ENCODE data around the gene ARHGEF9.

The ARHGEF9 gene

GRCh38 chrX:63768760-63769159, 16.3 kb downstream of the ARHGEF9 start:
- Histone ChIP-seq H3K4me1 (ENCODE audit: control insufficient read depth, insufficient read depth, low read length) (no peaks in the 10 kb centered on the region), H3K27me3 (ENCODE audit: control insufficient read depth, insufficient read depth, low read length) (no peaks in the 10 kb centered on the region), H3K9me3 (ENCODE audit: control insufficient read depth, insufficient read depth, low read length) (peaks cover 48% of the 10 kb centered on the region), H3K4me3 (ENCODE audit: low read depth, low read length) (no peak overlapping the region), H3K9ac (ENCODE audit: low read depth, low read length) (no peak overlapping the region), H3K27ac (ENCODE audit: low read depth, low read length) (no peak overlapping the region), H3K36me3 (ENCODE audit: control insufficient read depth, insufficient read depth, low read length) (no peaks in the 10 kb centered on the region)

- Histone ChIP-seq H3K9ac (ENCODE audit: low read depth, low read length) (no peak overlapping the region), H3K36me3 (ENCODE audit: control insufficient read depth, insufficient read depth, low read length) (no peaks in the 10 kb centered on the region), H3K27me3 (ENCODE audit: control insufficient read depth, insufficient read depth, low read length) (no peaks in the 10 kb centered on the region), H3K4me3 (ENCODE audit: low read depth, low read length) (no peak overlapping the region), H3K9me3 (ENCODE audit: control insufficient read depth, insufficient read depth, low read length) (peaks cover 46% of the 10 kb centered on the region), H3K27ac (ENCODE audit: low read depth, low read length) (no peak overlapping the region), H3K4me1 (ENCODE audit: control insufficient read depth, insufficient read depth, low read length) (no peaks in the 10 kb centered on the region)
These were observed 19.3 kb downstream of the ARHGEF9 start for GRCh38 chrX:63765712-63766111.

- Histone ChIP-seq H3K27me3 (ENCODE audit: control insufficient read depth, insufficient read depth, low read length) (no peaks in the 10 kb centered on the region), H3K27ac (ENCODE audit: low read depth, low read length) (no peak overlapping the region), H3K4me1 (ENCODE audit: control insufficient read depth, insufficient read depth, low read length) (no peaks in the 10 kb centered on the region), H3K9ac (ENCODE audit: low read depth, low read length) (no peak overlapping the region), H3K36me3 (ENCODE audit: control insufficient read depth, insufficient read depth, low read length) (no peaks in the 10 kb centered on the region), H3K9me3 (ENCODE audit: control insufficient read depth, insufficient read depth, low read length) (peaks cover 40% of the 10 kb centered on the region), H3K4me3 (ENCODE audit: low read depth, low read length) (no peak overlapping the region)
These were observed 20.1 kb downstream of the ARHGEF9 start for GRCh38 chrX:63764946-63765345.

GRCh38 chrX:63761639-63762038, 23.4 kb downstream of the ARHGEF9 start:
- no peaks in the 10 kb centered on the region for H3K4me1 ChIP-seq (ENCODE audit: control insufficient read depth, insufficient read depth, low read length)
- H3K4me3 ChIP-seq (ENCODE audit: low read depth, low read length) = no peak overlapping the region
- peaks cover 26% of the 10 kb centered on the region for H3K9me3 ChIP-seq (ENCODE audit: control insufficient read depth, insufficient read depth, low read length)
- no peak overlapping the region for H3K9ac ChIP-seq (ENCODE audit: low read depth, low read length)
- no peaks in the 10 kb centered on the region for H3K27me3 ChIP-seq (ENCODE audit: control insufficient read depth, insufficient read depth, low read length)
- H3K27ac ChIP-seq (ENCODE audit: low read depth, low read length) = no peak overlapping the region
- no peaks in the 10 kb centered on the region for H3K36me3 ChIP-seq (ENCODE audit: control insufficient read depth, insufficient read depth, low read length)

- Histone ChIP-seq H3K9ac (ENCODE audit: low read depth, low read length) (no peak overlapping the region), H3K4me1 (ENCODE audit: control insufficient read depth, insufficient read depth, low read length) (0 out of 2 replicates have a peak, but pooled peaks cover 5% of the 10 kb centered on the region), H3K9me3 (ENCODE audit: control insufficient read depth, insufficient read depth, low read length) (peaks cover 32% of the 10 kb centered on the region; the same call in 1 of the 2 replicates), H3K36me3 (ENCODE audit: control insufficient read depth, insufficient read depth, low read length) (no peaks in the 10 kb centered on the region), H3K27me3 (ENCODE audit: control insufficient read depth, insufficient read depth, low read length) (no peaks in the 10 kb centered on the region), H3K27ac (ENCODE audit: low read depth, low read length) (no peak overlapping the region), H3K4me3 (ENCODE audit: low read depth, low read length) (no peak overlapping the region)
These were observed 27.0 kb downstream of the ARHGEF9 start for GRCh38 chrX:63758011-63758410.

- H3K9me3 ChIP-seq (ENCODE audit: control insufficient read depth, insufficient read depth, low read length) = peaks cover 25% of the 10 kb centered on the region; the same call in 1 of the 2 replicates
- H3K27ac ChIP-seq (ENCODE audit: low read depth, low read length) = peak overlapping the region; percentile 39
- H3K4me3 ChIP-seq (ENCODE audit: low read depth, low read length) = peak overlapping the region; percentile 39; the same call in 1 of the 2 replicates
- no peaks in the 10 kb centered on the region for H3K27me3 ChIP-seq (ENCODE audit: control insufficient read depth, insufficient read depth, low read length)
- no peak overlapping the region for H3K9ac ChIP-seq (ENCODE audit: low read depth, low read length)
- peaks cover 8% of the 10 kb centered on the region; the same call in 1 of the 2 replicates for H3K4me1 ChIP-seq (ENCODE audit: control insufficient read depth, insufficient read depth, low read length)
- no peaks in the 10 kb centered on the region for H3K36me3 ChIP-seq (ENCODE audit: control insufficient read depth, insufficient read depth, low read length)
These were observed 29.1 kb downstream of the ARHGEF9 start for GRCh38 chrX:63755892-63756291.

- Histone ChIP-seq H3K4me1 (ENCODE audit: control insufficient read depth, insufficient read depth, low read length) (peaks cover 8% of the 10 kb centered on the region; the same call in 1 of the 2 replicates), H3K9me3 (ENCODE audit: control insufficient read depth, insufficient read depth, low read length) (peaks cover 25% of the 10 kb centered on the region; the same call in 1 of the 2 replicates), H3K36me3 (ENCODE audit: control insufficient read depth, insufficient read depth, low read length) (no peaks in the 10 kb centered on the region), H3K27ac (ENCODE audit: low read depth, low read length) (peak overlapping the region; percentile 89), H3K9ac (ENCODE audit: low read depth, low read length) (peak overlapping the region; percentile 83; the same call in 1 of the 2 replicates), H3K4me3 (ENCODE audit: low read depth, low read length) (peak overlapping the region; percentile 84), H3K27me3 (ENCODE audit: control insufficient read depth, insufficient read depth, low read length) (no peaks in the 10 kb centered on the region)
These were observed 30.0 kb downstream of the ARHGEF9 start for GRCh38 chrX:63754860-63755579.

GRCh38 chrX:63754136-63754859, 30.7 kb downstream of the ARHGEF9 start:
- Histone ChIP-seq H3K27ac (ENCODE audit: low read depth, low read length) (peak overlapping the region; percentile 89), H3K9me3 (ENCODE audit: control insufficient read depth, insufficient read depth, low read length) (peaks cover 28% of the 10 kb centered on the region; the same call in 1 of the 2 replicates), H3K27me3 (ENCODE audit: control insufficient read depth, insufficient read depth, low read length) (no peaks in the 10 kb centered on the region), H3K4me1 (ENCODE audit: control insufficient read depth, insufficient read depth, low read length) (peaks cover 8% of the 10 kb centered on the region; the same call in 1 of the 2 replicates), H3K36me3 (ENCODE audit: control insufficient read depth, insufficient read depth, low read length) (no peaks in the 10 kb centered on the region), H3K9ac (ENCODE audit: low read depth, low read length) (peak overlapping the region; percentile 83), H3K4me3 (ENCODE audit: low read depth, low read length) (peak overlapping the region; percentile 84)

- Histone ChIP-seq H3K27ac (ENCODE audit: low read depth, low read length) (no peak overlapping the region), H3K27me3 (ENCODE audit: control insufficient read depth, insufficient read depth, low read length) (no peaks in the 10 kb centered on the region), H3K9me3 (ENCODE audit: control insufficient read depth, insufficient read depth, low read length) (peaks cover 29% of the 10 kb centered on the region), H3K36me3 (ENCODE audit: control insufficient read depth, insufficient read depth, low read length) (no peaks in the 10 kb centered on the region), H3K9ac (ENCODE audit: low read depth, low read length) (no peak overlapping the region), H3K4me1 (ENCODE audit: control insufficient read depth, insufficient read depth, low read length) (peaks cover 8% of the 10 kb centered on the region; the same call in 1 of the 2 replicates), H3K4me3 (ENCODE audit: low read depth, low read length) (no peak overlapping the region)
These were observed 33.5 kb downstream of the ARHGEF9 start for GRCh38 chrX:63751481-63751880.

- Histone ChIP-seq H3K4me1 (ENCODE audit: control insufficient read depth, insufficient read depth, low read length) (peaks cover 8% of the 10 kb centered on the region; the same call in 1 of the 2 replicates), H3K9ac (ENCODE audit: low read depth, low read length) (no peak overlapping the region), H3K9me3 (ENCODE audit: control insufficient read depth, insufficient read depth, low read length) (peaks cover 34% of the 10 kb centered on the region), H3K27me3 (ENCODE audit: control insufficient read depth, insufficient read depth, low read length) (no peaks in the 10 kb centered on the region), H3K36me3 (ENCODE audit: control insufficient read depth, insufficient read depth, low read length) (no peaks in the 10 kb centered on the region), H3K4me3 (ENCODE audit: low read depth, low read length) (no peak overlapping the region), H3K27ac (ENCODE audit: low read depth, low read length) (no peak overlapping the region)
These were observed 34.2 kb downstream of the ARHGEF9 start for GRCh38 chrX:63750811-63751210.

- Histone ChIP-seq H3K27me3 (ENCODE audit: control insufficient read depth, insufficient read depth, low read length) (no peaks in the 10 kb centered on the region), H3K9me3 (ENCODE audit: control insufficient read depth, insufficient read depth, low read length) (peaks cover 43% of the 10 kb centered on the region), H3K27ac (ENCODE audit: low read depth, low read length) (no peak overlapping the region), H3K4me3 (ENCODE audit: low read depth, low read length) (no peak overlapping the region), H3K9ac (ENCODE audit: low read depth, low read length) (no peak overlapping the region), H3K36me3 (ENCODE audit: control insufficient read depth, insufficient read depth, low read length) (no peaks in the 10 kb centered on the region), H3K4me1 (ENCODE audit: control insufficient read depth, insufficient read depth, low read length) (no peaks in the 10 kb centered on the region)
These were observed 37.7 kb downstream of the ARHGEF9 start for GRCh38 chrX:63747331-63747730.
